Activated naive CD4-positive, alpha-beta T cell treated with anti-CD3 and anti-CD28 coated beads for 36 hours (primary cell): ENCODE data around the gene IL22RA1. TPM values are rescaled to one million over a fixed set of nuclear protein-coding genes. Genes with fewer than 3 reads are reported as not detected.

ENCODE experiments used
- CTCF ChIA-PET: fragments of 350-600 bp; sonication (Branson Sonifier 250); formaldehyde crosslinking; loops from one replicate; lab custom pipeline; 2021; ENCODE audit warnings: antibody characterized with exemption; lab: Charles Lee
- DNase-seq: peaks from one replicate; pipeline ENCODE4 v3.0.0-alpha.2; 2020
- H3K27ac Mint-ChIP-seq: one replicate; pipeline ENCODE4 v1.8.0; 2021; ENCODE audit warnings: mild to moderate bottlenecking, mixed read lengths
- H3K27me3 Mint-ChIP-seq: one replicate; pipeline ENCODE4 v1.8.0; 2021; ENCODE audit warnings: low read depth, mixed read lengths
- H3K36me3 Mint-ChIP-seq: one replicate; pipeline ENCODE4 v1.8.0; 2021; ENCODE audit warnings: low read depth, mixed read lengths
- H3K4me1 Mint-ChIP-seq: one replicate; pipeline ENCODE4 v1.8.0; 2021; ENCODE audit warnings: low read depth, mixed read lengths
- H3K4me3 Mint-ChIP-seq: one replicate; pipeline ENCODE4 v1.8.0; 2021; ENCODE audit warnings: mild to moderate bottlenecking, moderate library complexity, mixed read lengths
- H3K9me3 Mint-ChIP-seq: one replicate; pipeline ENCODE4 v1.8.0; 2021; ENCODE audit warnings: mixed read lengths
- intact Hi-C: fragments of 100-400 bp; cut with micrococcal nuclease; formaldehyde crosslinking; loops from one replicate; pipeline ENCODE4 v1.15.1; 2023
- total RNA-seq, 2 experiments: library from RNA; stranded (reverse); gene quantifications; one replicate each; pipeline ENCODE4 v1.2.3, GENCODE V29; 2021

Gene IL22RA1
- total RNA-seq, 2 experiments from 2014 or later: not detected

DNA sequence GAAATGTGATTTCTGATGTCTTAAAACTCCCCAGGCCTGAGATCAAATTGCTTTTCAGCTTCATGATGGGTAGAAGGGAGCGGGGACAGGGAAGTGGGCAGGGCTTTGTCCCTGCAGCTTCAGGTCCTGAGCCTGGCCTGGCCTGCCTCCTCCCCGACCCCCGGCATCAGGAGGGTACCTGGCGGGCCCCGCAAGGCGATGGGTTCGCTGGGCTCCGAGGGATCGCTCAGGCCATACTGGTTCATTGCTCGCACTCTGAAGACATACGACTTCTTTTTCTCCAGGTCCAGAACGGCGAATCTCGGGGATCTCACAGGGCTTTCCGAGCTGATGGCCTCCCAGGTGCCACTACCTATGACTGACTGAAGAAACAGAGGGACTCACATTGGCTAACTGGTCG lies 56.5 kb downstream of the IL22RA1 start:
- H3K36me3 Mint-ChIP-seq: no peaks in the 10 kb centered on the region
- H3K27ac Mint-ChIP-seq: no peak overlapping the region
- H3K4me3 Mint-ChIP-seq: no peak overlapping the region
- no peak for DNase-seq
- no peaks in the 10 kb centered on the region for H3K4me1 Mint-ChIP-seq
- intact Hi-C loops: no loop called here
- no peaks in the 10 kb centered on the region for H3K27me3 Mint-ChIP-seq
- H3K9me3 Mint-ChIP-seq: no peaks in the 10 kb centered on the region
- CTCF ChIA-PET: no interaction called here

DNA sequence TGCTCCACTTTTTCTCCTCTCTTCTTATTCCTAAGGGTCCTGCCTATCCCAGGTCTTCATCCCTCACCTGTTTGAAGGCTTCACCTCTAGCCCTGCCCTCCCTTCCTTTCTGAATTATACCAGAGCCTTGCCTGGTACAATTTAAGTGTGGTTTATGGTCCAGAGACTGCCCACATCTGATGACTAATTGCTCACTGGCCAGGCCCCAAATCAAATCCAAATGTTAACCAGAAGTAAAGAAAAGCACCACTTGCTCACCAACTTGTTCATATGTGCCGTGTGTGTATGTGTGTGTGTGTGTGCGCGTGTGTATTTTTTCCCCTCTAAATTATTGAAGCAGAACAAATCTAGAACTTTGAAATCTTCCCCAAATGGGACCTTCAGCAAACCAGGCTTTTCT lies 57.4 kb downstream of the IL22RA1 start:
- Mint-ChIP-seq H3K4me1 (no peaks in the 10 kb centered on the region), H3K27me3 (no peaks in the 10 kb centered on the region), H3K27ac (no peak overlapping the region), H3K36me3 (no peaks in the 10 kb centered on the region), H3K4me3 (no peak overlapping the region), H3K9me3 (no peaks in the 10 kb centered on the region)
- CTCF ChIA-PET: no interaction called here
- DNase-seq: no peak
- intact Hi-C loops: no loop called here

DNA sequence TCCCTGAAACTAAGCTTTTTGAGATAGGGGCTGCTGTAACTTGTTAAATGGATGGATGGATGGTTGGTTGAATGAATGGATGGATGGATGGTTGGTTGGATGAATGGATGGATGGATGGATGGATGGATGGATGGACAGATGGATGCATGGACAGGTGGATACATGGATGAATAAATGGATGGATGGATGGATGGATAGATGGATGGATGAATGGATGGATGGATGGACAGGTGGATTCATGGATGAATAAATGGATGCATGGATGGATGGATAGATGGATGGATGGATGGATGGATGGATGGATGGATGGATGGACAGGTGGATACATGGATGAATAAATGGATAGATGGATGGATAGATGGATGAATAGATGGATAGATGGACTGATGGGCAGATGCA lies 57.9 kb downstream of the IL22RA1 start:
- no peak for DNase-seq
- no peaks in the 10 kb centered on the region for H3K36me3 Mint-ChIP-seq
- no peak overlapping the region for H3K4me3 Mint-ChIP-seq
- no peaks in the 10 kb centered on the region for H3K4me1 Mint-ChIP-seq
- CTCF ChIA-PET: interaction anchor here (0.6 kb wide), 2 partner anchors 227 to 1582 kb away, joined by 3 read pairs; no protein-coding TSS in a partner anchor
- H3K9me3 Mint-ChIP-seq: no peaks in the 10 kb centered on the region
- intact Hi-C loops: no loop called here
- H3K27ac Mint-ChIP-seq: no peak overlapping the region
- no peaks in the 10 kb centered on the region for H3K27me3 Mint-ChIP-seq

GRCh38 chr1:24084050-24084449 lies 58.9 kb downstream of the IL22RA1 start:
- Mint-ChIP-seq H3K27me3 (no peaks in the 10 kb centered on the region), H3K9me3 (no peaks in the 10 kb centered on the region), H3K4me1 (no peaks in the 10 kb centered on the region), H3K36me3 (no peaks in the 10 kb centered on the region), H3K4me3 (no peak overlapping the region), H3K27ac (no peak overlapping the region)
- CTCF ChIA-PET: no interaction called here
- no peak for DNase-seq
- intact Hi-C loops: no loop called here

GRCh38 chr1:24082372-24082771 lies 60.6 kb downstream of the IL22RA1 start:
- CTCF ChIA-PET: no interaction called here
- no peak overlapping the region for H3K4me3 Mint-ChIP-seq
- no peak for DNase-seq
- no peaks in the 10 kb centered on the region for H3K36me3 Mint-ChIP-seq
- intact Hi-C loops: no loop called here
- no peaks in the 10 kb centered on the region for H3K4me1 Mint-ChIP-seq
- H3K27me3 Mint-ChIP-seq: no peaks in the 10 kb centered on the region
- no peak overlapping the region for H3K27ac Mint-ChIP-seq
- no peaks in the 10 kb centered on the region for H3K9me3 Mint-ChIP-seq

- intact Hi-C loops: no loop called here
- no peak overlapping the region for H3K27ac Mint-ChIP-seq
- CTCF ChIA-PET: no interaction called here
- DNase-seq: no peak
- H3K36me3 Mint-ChIP-seq: no peaks in the 10 kb centered on the region
- H3K4me1 Mint-ChIP-seq: no peaks in the 10 kb centered on the region
- no peaks in the 10 kb centered on the region for H3K9me3 Mint-ChIP-seq
- H3K27me3 Mint-ChIP-seq: no peaks in the 10 kb centered on the region
- H3K4me3 Mint-ChIP-seq: no peak overlapping the region
Observed at GRCh38 chr1:24081190-24081589, 61.8 kb downstream of the IL22RA1 start.

DNA sequence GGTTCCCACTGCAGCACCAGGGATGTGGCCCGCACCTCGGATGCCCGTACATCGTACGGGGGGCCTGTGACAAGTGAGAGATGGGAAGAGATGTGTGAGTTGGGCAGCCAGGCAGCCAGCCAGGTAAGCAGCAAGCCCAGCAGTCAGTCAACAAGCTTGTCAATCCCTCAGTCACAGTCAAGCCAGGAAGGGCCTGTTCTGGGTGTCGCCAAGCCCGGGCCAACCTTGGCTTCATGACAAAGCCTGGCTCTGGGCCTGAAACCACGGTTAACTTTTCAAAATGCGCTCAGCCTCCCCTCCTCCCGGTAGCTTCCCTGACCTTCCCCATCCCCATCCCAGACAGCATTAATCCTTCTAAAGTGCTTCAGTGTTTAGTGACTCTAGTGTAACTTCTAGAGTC lies 62.8 kb downstream of the IL22RA1 start:
- H3K4me3 Mint-ChIP-seq: no peak overlapping the region
- DNase-seq: no peak
- H3K36me3 Mint-ChIP-seq: no peaks in the 10 kb centered on the region
- CTCF ChIA-PET: no interaction called here
- no peaks in the 10 kb centered on the region for H3K4me1 Mint-ChIP-seq
- no peak overlapping the region for H3K27ac Mint-ChIP-seq
- no peaks in the 10 kb centered on the region for H3K27me3 Mint-ChIP-seq
- intact Hi-C loops: no loop called here
- H3K9me3 Mint-ChIP-seq: no peaks in the 10 kb centered on the region

GRCh38 chr1:24077278-24077978 lies 65.5 kb downstream of the IL22RA1 start:
- intact Hi-C loops: no loop called here
- CTCF ChIA-PET: no interaction called here
- Mint-ChIP-seq H3K4me3 (no peak overlapping the region), H3K27ac (no peak overlapping the region), H3K27me3 (no peaks in the 10 kb centered on the region), H3K36me3 (no peaks in the 10 kb centered on the region), H3K9me3 (no peaks in the 10 kb centered on the region), H3K4me1 (no peaks in the 10 kb centered on the region)
- DNase-seq: no peak

DNA sequence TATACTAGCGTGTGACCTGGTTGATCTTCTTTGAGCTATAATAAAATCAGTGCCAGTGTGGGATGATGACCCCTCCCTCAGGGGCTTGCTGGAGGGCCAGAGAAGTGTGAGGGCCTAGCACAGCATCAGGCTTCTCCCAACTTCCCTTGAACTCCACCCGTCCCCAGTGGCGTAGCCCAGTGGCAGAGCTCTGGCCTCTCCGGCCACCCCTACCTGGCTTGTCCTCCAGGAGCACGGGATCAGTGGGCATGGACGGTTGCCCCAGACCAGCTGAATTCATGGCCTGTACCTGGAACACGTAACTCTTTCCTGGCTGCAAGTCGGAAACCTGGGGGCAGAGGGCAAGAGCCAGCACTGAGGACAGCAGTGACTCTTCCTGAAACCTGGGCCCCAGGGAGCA lies 67.0 kb downstream of the IL22RA1 start:
- no peak for DNase-seq
- H3K27me3 Mint-ChIP-seq: no peaks in the 10 kb centered on the region
- no peaks in the 10 kb centered on the region for H3K4me1 Mint-ChIP-seq
- H3K27ac Mint-ChIP-seq: no peak overlapping the region
- H3K36me3 Mint-ChIP-seq: no peaks in the 10 kb centered on the region
- no peak overlapping the region for H3K4me3 Mint-ChIP-seq
- H3K9me3 Mint-ChIP-seq: no peaks in the 10 kb centered on the region
- CTCF ChIA-PET: interaction anchor here (0.6 to 1.0 kb wide), 3 partner anchors 75 to 1601 kb away, joined by 3 to 5 read pairs (median 3); no protein-coding TSS in a partner anchor
- intact Hi-C loops: no loop called here

DNA sequence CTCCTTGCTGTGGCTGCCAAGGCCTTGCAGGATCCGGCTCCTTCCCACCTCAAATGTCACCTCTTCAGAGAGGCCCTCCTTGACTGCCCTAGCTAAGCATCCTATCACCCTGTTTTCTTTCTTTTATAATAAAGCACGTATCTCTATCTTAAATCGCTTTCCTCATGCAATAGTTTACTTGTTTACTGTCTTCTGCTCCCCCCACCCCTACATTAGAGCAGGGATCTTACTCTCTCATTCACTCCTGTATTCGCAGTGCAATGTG lies 67.4 kb downstream of the IL22RA1 start:
- CTCF ChIA-PET: interaction anchor here (0.6 to 1.0 kb wide), 3 partner anchors 75 to 1601 kb away, joined by 3 to 5 read pairs (median 3); no protein-coding TSS in a partner anchor
- H3K27me3 Mint-ChIP-seq: no peaks in the 10 kb centered on the region
- no peaks in the 10 kb centered on the region for H3K36me3 Mint-ChIP-seq
- no peak overlapping the region for H3K27ac Mint-ChIP-seq
- intact Hi-C loops: no loop called here
- H3K9me3 Mint-ChIP-seq: no peaks in the 10 kb centered on the region
- no peaks in the 10 kb centered on the region for H3K4me1 Mint-ChIP-seq
- DNase-seq: no peak
- no peak overlapping the region for H3K4me3 Mint-ChIP-seq

DNA sequence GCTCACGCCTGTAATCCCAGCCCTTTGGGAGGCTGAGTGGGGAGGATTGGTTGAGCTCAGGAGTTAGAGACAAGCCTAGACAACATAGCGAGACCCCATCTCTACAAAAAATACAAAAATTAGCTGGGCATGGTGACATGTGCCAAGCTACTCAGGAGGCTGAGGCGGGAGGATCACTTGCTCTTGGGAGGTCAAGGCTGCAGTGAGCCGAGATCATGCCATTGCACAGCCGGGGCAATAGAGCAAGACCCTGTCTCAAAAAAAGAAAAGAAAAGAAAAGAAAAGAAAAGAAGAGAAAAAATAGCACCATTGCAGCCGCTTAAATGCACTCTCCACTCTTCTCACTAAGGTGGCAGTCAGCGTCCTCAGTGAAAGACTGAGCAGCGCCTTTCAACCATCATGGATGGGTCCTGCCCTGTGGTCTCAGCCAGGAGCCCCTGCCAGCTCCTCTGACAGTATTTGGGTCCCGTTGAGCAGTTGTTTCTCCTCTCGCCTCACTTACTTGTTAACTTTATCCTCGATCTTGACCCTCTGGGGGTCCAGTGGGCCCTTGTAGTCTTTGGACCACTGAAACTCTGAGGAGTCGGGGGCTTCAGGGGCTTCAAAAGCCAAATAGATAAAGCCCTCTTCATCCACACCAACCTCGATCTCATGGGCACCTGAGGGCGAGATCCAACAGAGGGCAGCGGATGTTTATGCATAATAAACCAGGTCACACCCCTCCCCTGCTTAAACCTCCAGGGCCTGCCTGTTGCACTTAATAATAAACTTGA lies 67.9 kb downstream of the IL22RA1 start:
- DNase-seq: no peak
- intact Hi-C loops: loop anchor here (5.0 kb wide), 2 partner anchors 127 to 562 kb away; no protein-coding TSS in a partner anchor
- Mint-ChIP-seq H3K27ac (no peak overlapping the region), H3K9me3 (no peaks in the 10 kb centered on the region), H3K4me3 (no peak overlapping the region), H3K4me1 (no peaks in the 10 kb centered on the region), H3K36me3 (no peaks in the 10 kb centered on the region), H3K27me3 (no peaks in the 10 kb centered on the region)
- CTCF ChIA-PET: interaction anchor here (0.6 to 1.0 kb wide), 2 partner anchors 75 to 413 kb away, joined by 3 read pairs; no protein-coding TSS in a partner anchor

- H3K27me3 Mint-ChIP-seq: no peaks in the 10 kb centered on the region
- H3K4me1 Mint-ChIP-seq: no peaks in the 10 kb centered on the region
- no peak for DNase-seq
- no peaks in the 10 kb centered on the region for H3K9me3 Mint-ChIP-seq
- H3K27ac Mint-ChIP-seq: no peak overlapping the region
- intact Hi-C loops: loop anchor here (5.0 kb wide), 2 partner anchors 128 to 563 kb away; no protein-coding TSS in a partner anchor
- H3K4me3 Mint-ChIP-seq: no peak overlapping the region
- H3K36me3 Mint-ChIP-seq: no peaks in the 10 kb centered on the region
- CTCF ChIA-PET: interaction anchor here (0.6 to 0.8 kb wide), 2 partner anchors 38 to 126 kb away, joined by 3 to 6 read pairs; partner anchors contain the start of gene MYOM3
Observed at GRCh38 chr1:24074196-24074595, 68.7 kb downstream of the IL22RA1 start.
